GM23338 (cell line): Measurements from ENCODE around the gene TANGO6. TPM values are rescaled to one million over a fixed set of nuclear protein-coding genes. Genes with fewer than 3 reads are reported as not detected.

ENCODE experiments used
- ATAC-seq: fragments of 200-7000 bp; cut with Tn5 transposase; 3 replicates; pipeline ENCODE4 v1.9.1; 2020
- DNase-seq: peaks from one replicate; pipeline ENCODE4 v3.0.0-alpha.2; 2015; ENCODE audit warnings: low spot score
- H2AFZ ChIP-seq: fragments of 200-600 bp; sonication (generic); 2 replicates; pipeline ENCODE4 v1.8.0; 2016; ENCODE audit warnings: antibody characterized with exemption, mild to moderate bottlenecking, moderate library complexity
- H3F3A ChIP-seq: fragments of 200-600 bp; sonication (generic); replicated peaks from 2 replicates; pipeline ENCODE4 v1.8.0; 2017; ENCODE audit warnings: antibody characterized with exemption, mixed run types, low read depth
- H3K27ac ChIP-seq: fragments of 200-600 bp; sonication (generic); 2 replicates; pipeline ENCODE4 v1.6.1; 2016; ENCODE audit warnings: low read depth
- H3K27me3 ChIP-seq: fragments of 200-600 bp; sonication (generic); 2 replicates; pipeline ENCODE4 v1.8.0; 2016; ENCODE audit warnings: mild to moderate bottlenecking, mixed run types, moderate library complexity; ENCODE audit not compliant: insufficient read depth
- H3K36me3 ChIP-seq: fragments of 200-600 bp; sonication (generic); 2 replicates; pipeline ENCODE4 v1.8.0; 2016; ENCODE audit warnings: mild to moderate bottlenecking; ENCODE audit not compliant: insufficient read depth
- H3K4me1 ChIP-seq: fragments of 200-600 bp; sonication (generic); 2 replicates; pipeline ENCODE4 v1.8.0; 2016; ENCODE audit warnings: mild to moderate bottlenecking, moderate library complexity; ENCODE audit not compliant: insufficient read depth
- H3K4me2 ChIP-seq: fragments of 200-600 bp; sonication (generic); 2 replicates; pipeline ENCODE4 v1.7.1; 2017; ENCODE audit warnings: mixed run types
- H3K4me3 ChIP-seq: fragments of 200-600 bp; sonication (generic); 2 replicates; pipeline ENCODE4 v1.6.1; 2016; ENCODE audit warnings: mixed run types
- H3K79me2 ChIP-seq: fragments of 200-600 bp; sonication (generic); replicated peaks from 2 replicates; pipeline ENCODE4 v1.8.0; 2017; ENCODE audit warnings: mild to moderate bottlenecking; ENCODE audit not compliant: insufficient read depth
- H3K9me2 ChIP-seq: fragments of 200-600 bp; sonication (generic); 2 replicates; pipeline ENCODE4 v1.8.0; 2017; ENCODE audit not compliant: insufficient read depth
- H4K20me1 ChIP-seq: fragments of 200-600 bp; sonication (generic); replicated peaks from 2 replicates; pipeline ENCODE4 v1.8.0; 2017; ENCODE audit warnings: mild to moderate bottlenecking; ENCODE audit not compliant: insufficient read depth
- H3K27ac Mint-ChIP-seq: 2 replicates; pipeline ENCODE4 v1.8.0; 2020; ENCODE audit warnings: inconsistent platforms, mild to moderate bottlenecking, moderate library complexity, mixed read lengths
- H3K27me3 Mint-ChIP-seq: 3 replicates; pipeline ENCODE4 v1.8.0; 2022; ENCODE audit warnings: low read depth, mild to moderate bottlenecking, moderate library complexity, mixed read lengths, inconsistent platforms; ENCODE audit not compliant: insufficient read depth, poor library complexity
- H3K36me3 Mint-ChIP-seq: 3 replicates; pipeline ENCODE4 v1.8.0; 2021; ENCODE audit warnings: low read depth, mild to moderate bottlenecking, inconsistent platforms, moderate library complexity, mixed read lengths
- H3K4me1 Mint-ChIP-seq: 3 replicates; pipeline ENCODE4 v1.8.0; 2020; ENCODE audit warnings: mild to moderate bottlenecking, inconsistent platforms, mixed read lengths
- H3K4me3 Mint-ChIP-seq: 3 replicates; pipeline ENCODE4 v1.8.0; 2021; ENCODE audit warnings: moderate library complexity, mild to moderate bottlenecking, inconsistent platforms, mixed read lengths
- H3K9me3 Mint-ChIP-seq: 3 replicates; pipeline ENCODE4 v1.8.0; 2020; ENCODE audit warnings: moderate library complexity, mild to moderate bottlenecking, inconsistent platforms, mixed read lengths
- CREB1 ChIP-seq: fragments of 250-450 bp; sonication (Bioruptor Pico); IDR thresholded peaks from 2 replicates; pipeline ENCODE4 v1.5.0; 2020; ENCODE audit warnings: low read depth, mild to moderate bottlenecking, moderate library complexity
- CTCF ChIP-seq, 2 experiments: fragments of 200-600 bp in 1 of 2; sonication (generic) in 1 of 2; conservative IDR thresholded peaks; 2 replicates each; pipeline versions ENCODE4 v1.5.1 to v1.6.1; 2016 to 2017; ENCODE audit warnings: antibody characterized with exemption in 2 of 2, low read depth in 2 of 2, mild to moderate bottlenecking in 2 of 2, moderate library complexity in 1 of 2
- EZH2phosphoT487 ChIP-seq: fragments of 200-600 bp; sonication (generic); IDR thresholded peaks from one replicate; pipeline ENCODE4 v1.8.1; 2018; ENCODE audit warnings: antibody characterized with exemption; ENCODE audit not compliant: unreplicated experiment
- JUNB ChIP-seq: IDR thresholded peaks from one replicate; pipeline ENCODE4 v1.6.1; 2016; ENCODE audit warnings: antibody characterized with exemption; ENCODE audit not compliant: unreplicated experiment
- NANOG ChIP-seq: IDR thresholded peaks from 2 replicates; pipeline ENCODE4 v1.6.1; 2016; ENCODE audit warnings: antibody characterized with exemption, borderline replicate concordance
- REST ChIP-seq: IDR thresholded peaks from one replicate; pipeline ENCODE4 v1.6.1; 2018; ENCODE audit warnings: antibody characterized with exemption; ENCODE audit not compliant: unreplicated experiment
- ZNF114 ChIP-seq: fragments of 250-450 bp; sonication (Bioruptor Pico); IDR thresholded peaks from 2 replicates; pipeline ENCODE4 v1.5.0; 2020; ENCODE audit warnings: mild to moderate bottlenecking, moderate library complexity
- ZNF331 ChIP-seq: fragments of 250-450 bp; sonication (Bioruptor Pico); IDR thresholded peaks from 2 replicates; pipeline ENCODE4 v1.5.0; 2020; ENCODE audit warnings: low read depth, mild to moderate bottlenecking, moderate library complexity
- polyA plus RNA-seq: library from polyadenylated mRNA; unstranded; fragments of >200 nt; fragmentation: Nextera tagmentation; extraction: Ambion mirVana; gene quantifications from 2 replicates; pipeline ENCODE4 v1.2.1, GENCODE V29; 2016
- total RNA-seq: library from RNA; depleted of rRNA; stranded (reverse); fragments of >200 nt; shearing (Covaris generic); gene quantifications from 2 replicates; pipeline ENCODE4 v1.2.3, GENCODE V29; 2014

TANGO6 gene
- total and polyA plus RNA-seq, 2 experiments from 2014 or later, result 7.2 to 23.2 TPM

DNA sequence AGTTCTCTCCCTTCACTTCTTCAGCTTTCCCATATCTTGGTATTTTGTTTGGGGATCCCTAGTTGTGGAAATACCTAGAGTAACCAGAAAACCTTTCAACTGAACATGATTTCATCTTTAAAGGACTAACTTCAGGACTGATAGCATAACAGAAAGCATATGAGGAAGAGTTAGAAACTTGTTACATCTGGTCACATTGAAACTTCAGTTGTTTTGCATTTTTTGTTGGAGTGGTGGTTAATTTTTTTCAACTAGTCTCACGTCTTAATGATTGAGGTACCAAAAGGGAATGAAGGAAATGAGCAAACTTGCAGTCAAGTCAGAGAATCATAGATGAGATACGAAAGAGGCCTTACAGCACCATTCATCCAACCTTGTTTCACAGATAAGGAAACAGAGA is 49.6 kb downstream of the TANGO6 start (continued):
- TF ChIP-seq CTCF (conservative IDR thresholded peaks at IDR 0.05; ENCODE audit: low read depth in 2 of 2) (no peak), NANOG (no peak)

- H3K9me3 Mint-ChIP-seq, result no peaks in the 10 kb centered on the region
- H3K27ac ChIP-seq, result no peak overlapping the region
- H3K4me1 ChIP-seq, result 0 out of 2 replicates have a peak, but pooled peaks cover 5% of the 10 kb centered on the region
- ATAC-seq (peak; percentile 85), DNase-seq (peak; percentile 56)
- no peak overlapping the region for H2AFZ ChIP-seq
- TF ChIP-seq ZNF331 (no peak), REST (peak; percentile 88)
- no peaks in the 10 kb centered on the region for H3K36me3 Mint-ChIP-seq
- H3K4me1 Mint-ChIP-seq, result 0 out of 3 replicates have a peak, but pooled peaks cover 2% of the 10 kb centered on the region
- H3K27me3 Mint-ChIP-seq, result no peaks in the 10 kb centered on the region
- no peak overlapping the region for H3K4me3 ChIP-seq
- H4K20me1 ChIP-seq, result no peaks in the 10 kb centered on the region
- no peaks in the 10 kb centered on the region for H3K36me3 ChIP-seq
- no peaks in the 10 kb centered on the region for H3K27me3 ChIP-seq
- no peak overlapping the region for H3K4me3 Mint-ChIP-seq
- H3K79me2 ChIP-seq, result no peaks in the 10 kb centered on the region
- H3K9me2 ChIP-seq, result no peaks in the 10 kb centered on the region
- 0 out of 2 replicates have a peak, but pooled peaks cover 4% of the 10 kb centered on the region for H3F3A ChIP-seq
- H3K4me2 ChIP-seq, result no peak overlapping the region
- H3K27ac Mint-ChIP-seq, result no peak overlapping the region
Measured at GRCh38 chr16:68893710-68894705, 50.7 kb downstream of the TANGO6 start.

- H3K27me3 ChIP-seq, result no peaks in the 10 kb centered on the region
- Mint-ChIP-seq H3K4me3 (no peak overlapping the region), H3K27ac (no peak overlapping the region), H3K9me3 (no peaks in the 10 kb centered on the region), H3K36me3 (no peaks in the 10 kb centered on the region), H3K4me1 (0 out of 3 replicates have a peak, but pooled peaks cover 2% of the 10 kb centered on the region), H3K27me3 (no peaks in the 10 kb centered on the region)
- H3K4me3 ChIP-seq, result no peak overlapping the region
- no peaks in the 10 kb centered on the region for H3K79me2 ChIP-seq
- H3F3A ChIP-seq, result 0 out of 2 replicates have a peak, but pooled peaks cover 2% of the 10 kb centered on the region
- DNase-seq (no peak), ATAC-seq (no peak)
- H3K36me3 ChIP-seq, result no peaks in the 10 kb centered on the region
- H3K9me2 ChIP-seq, result no peaks in the 10 kb centered on the region
- H2AFZ ChIP-seq, result no peak overlapping the region
- no peak overlapping the region for H3K27ac ChIP-seq
- no peaks in the 10 kb centered on the region for H4K20me1 ChIP-seq
- 0 out of 2 replicates have a peak, but pooled peaks cover 5% of the 10 kb centered on the region for H3K4me1 ChIP-seq
- H3K4me2 ChIP-seq, result no peak overlapping the region
- TF ChIP-seq JUNB (no peak), REST (no peak), ZNF114 (CRISPR knock-in tag) (no peak), NANOG (no peak), CTCF (conservative IDR thresholded peaks at IDR 0.05; ENCODE audit: low read depth in 2 of 2) (no peak), ZNF331 (no peak), CREB1 (CRISPR knock-in tag) (no peak), EZH2phosphoT487 (no peak)
Measured at GRCh38 chr16:68894714-68895113, 51.4 kb downstream of the TANGO6 start.
